ENCODE results near the gene CTDP1.

DNA sequence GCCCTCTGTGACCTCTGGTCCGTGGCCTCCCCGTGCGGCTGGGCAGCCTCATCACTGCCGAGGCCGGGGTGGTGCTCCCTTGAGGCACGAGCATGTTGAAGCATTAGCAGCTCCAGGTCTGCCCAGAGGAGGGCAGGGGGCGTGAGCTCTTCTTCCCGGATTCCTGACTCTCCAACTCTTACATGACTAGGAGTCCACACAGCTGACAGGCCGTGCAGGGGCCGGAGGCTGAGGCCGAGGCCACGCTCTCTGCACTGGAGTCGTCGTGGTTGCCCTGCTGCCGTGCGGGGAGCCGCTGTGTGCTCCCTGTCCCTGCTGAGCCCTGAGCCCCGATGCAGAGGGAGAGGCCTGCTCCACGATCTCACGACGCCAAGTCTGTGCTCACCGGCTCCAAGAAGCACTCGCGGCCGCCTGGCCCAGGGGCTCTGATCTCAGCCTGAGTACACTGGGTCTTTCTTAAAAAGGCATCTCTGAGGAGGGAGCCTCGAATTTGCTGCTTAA, 98.7 kb downstream of the CTDP1 start:
- TF ChIP-seq, protein P1, sequence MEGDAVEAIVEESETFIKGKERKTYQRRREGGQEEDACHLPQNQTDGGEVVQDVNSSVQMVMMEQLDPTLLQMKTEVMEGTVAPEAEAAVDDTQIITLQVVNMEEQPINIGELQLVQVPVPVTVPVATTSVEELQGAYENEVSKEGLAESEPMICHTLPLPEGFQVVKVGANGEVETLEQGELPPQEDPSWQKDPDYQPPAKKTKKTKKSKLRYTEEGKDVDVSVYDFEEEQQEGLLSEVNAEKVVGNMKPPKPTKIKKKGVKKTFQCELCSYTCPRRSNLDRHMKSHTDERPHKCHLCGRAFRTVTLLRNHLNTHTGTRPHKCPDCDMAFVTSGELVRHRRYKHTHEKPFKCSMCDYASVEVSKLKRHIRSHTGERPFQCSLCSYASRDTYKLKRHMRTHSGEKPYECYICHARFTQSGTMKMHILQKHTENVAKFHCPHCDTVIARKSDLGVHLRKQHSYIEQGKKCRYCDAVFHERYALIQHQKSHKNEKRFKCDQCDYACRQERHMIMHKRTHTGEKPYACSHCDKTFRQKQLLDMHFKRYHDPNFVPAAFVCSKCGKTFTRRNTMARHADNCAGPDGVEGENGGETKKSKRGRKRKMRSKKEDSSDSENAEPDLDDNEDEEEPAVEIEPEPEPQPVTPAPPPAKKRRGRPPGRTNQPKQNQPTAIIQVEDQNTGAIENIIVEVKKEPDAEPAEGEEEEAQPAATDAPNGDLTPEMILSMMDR (IDR thresholded peaks at IDR 0.05) = no peak
- no peak for TF ChIP-seq POLR2A (IDR thresholded peaks at IDR 0.05)

All from lower leg skin (tissue), 3 donors.